ENCODE data around the gene TIAM1.

The TIAM1 gene

GRCh38 chr21:31090376-31090775 lies 253.7 kb downstream of the TIAM1 start:
- H2AFZ ChIP-seq (ENCODE audit: low read depth, low read length, severe bottlenecking) = no peak overlapping the region
- H3K9ac ChIP-seq (ENCODE audit: low read length) = no peak overlapping the region
- no peaks in the 10 kb centered on the region for H3K27me3 ChIP-seq (ENCODE audit: low read length)
- H3K4me3 ChIP-seq (ENCODE audit: insufficient read depth, low read length, poor library complexity, severe bottlenecking) = no peak overlapping the region
- no peaks in the 10 kb centered on the region for H3K9me2 ChIP-seq (replicated peaks; ENCODE audit: insufficient read depth, low read length)
- H3F3A ChIP-seq (ENCODE audit: insufficient read depth) = no peaks in the 10 kb centered on the region
- no peaks in the 10 kb centered on the region for H3K79me2 ChIP-seq (ENCODE audit: insufficient read depth, low read length)
- no peaks in the 10 kb centered on the region for H3K9me3 ChIP-seq (ENCODE audit: insufficient read depth, low read length)
- H3K27ac ChIP-seq (ENCODE audit: low read depth, low read length) = no peak overlapping the region
- H3K36me3 ChIP-seq (ENCODE audit: low read length) = no peaks in the 10 kb centered on the region
- H3K4me2 ChIP-seq (ENCODE audit: low read depth, low read length, poor library complexity, severe bottlenecking) = no peak overlapping the region
- TF ChIP-seq EZH2phosphoT487 (conservative IDR thresholded peaks at IDR 0.05; ENCODE audit: low read length) (no peak), CTCF (IDR thresholded peaks at IDR 0.05; ENCODE audit: insufficient read depth, low read length, poor library complexity, severe bottlenecking) (no peak)
- no peaks in the 10 kb centered on the region for H4K20me1 ChIP-seq (ENCODE audit: low read depth, low read length)

- H2AFZ ChIP-seq (ENCODE audit: low read depth, low read length, severe bottlenecking) = no peak overlapping the region
- TF ChIP-seq CTCF (IDR thresholded peaks at IDR 0.05; ENCODE audit: insufficient read depth, low read length, poor library complexity, severe bottlenecking) (no peak), EZH2phosphoT487 (conservative IDR thresholded peaks at IDR 0.05; ENCODE audit: low read length) (no peak)
- no peak overlapping the region for H3K4me2 ChIP-seq (ENCODE audit: low read depth, low read length, poor library complexity, severe bottlenecking)
- no peaks in the 10 kb centered on the region for H3K9me2 ChIP-seq (replicated peaks; ENCODE audit: insufficient read depth, low read length)
- H3K9me3 ChIP-seq (ENCODE audit: insufficient read depth, low read length) = no peaks in the 10 kb centered on the region
- no peaks in the 10 kb centered on the region for H3K79me2 ChIP-seq (ENCODE audit: insufficient read depth, low read length)
- H4K20me1 ChIP-seq (ENCODE audit: low read depth, low read length) = no peaks in the 10 kb centered on the region
- H3K27ac ChIP-seq (ENCODE audit: low read depth, low read length) = no peak overlapping the region
- H3K36me3 ChIP-seq (ENCODE audit: low read length) = no peaks in the 10 kb centered on the region
- no peaks in the 10 kb centered on the region for H3K27me3 ChIP-seq (ENCODE audit: low read length)
- H3K9ac ChIP-seq (ENCODE audit: low read length) = no peak overlapping the region
- H3K4me3 ChIP-seq (ENCODE audit: insufficient read depth, low read length, poor library complexity, severe bottlenecking) = no peak overlapping the region
- H3F3A ChIP-seq (ENCODE audit: insufficient read depth) = no peaks in the 10 kb centered on the region
These were observed 255.6 kb downstream of the TIAM1 start for GRCh38 chr21:31088474-31088751.

- Histone ChIP-seq H3K27me3 (ENCODE audit: low read length) (no peaks in the 10 kb centered on the region), H3K4me3 (ENCODE audit: insufficient read depth, low read length, poor library complexity, severe bottlenecking) (no peak overlapping the region), H3K4me2 (ENCODE audit: low read depth, low read length, poor library complexity, severe bottlenecking) (no peak overlapping the region), H3K79me2 (ENCODE audit: insufficient read depth, low read length) (no peaks in the 10 kb centered on the region), H3K27ac (ENCODE audit: low read depth, low read length) (no peak overlapping the region), H3F3A (ENCODE audit: insufficient read depth) (no peaks in the 10 kb centered on the region), H3K9me2 (replicated peaks; ENCODE audit: insufficient read depth, low read length) (no peaks in the 10 kb centered on the region), H3K9me3 (ENCODE audit: insufficient read depth, low read length) (no peaks in the 10 kb centered on the region), H3K9ac (ENCODE audit: low read length) (no peak overlapping the region), H2AFZ (ENCODE audit: low read depth, low read length, severe bottlenecking) (no peak overlapping the region), H4K20me1 (ENCODE audit: low read depth, low read length) (no peaks in the 10 kb centered on the region), H3K36me3 (ENCODE audit: low read length) (no peaks in the 10 kb centered on the region)
- TF ChIP-seq EZH2phosphoT487 (conservative IDR thresholded peaks at IDR 0.05; ENCODE audit: low read length) (no peak), CTCF (IDR thresholded peaks at IDR 0.05; ENCODE audit: insufficient read depth, low read length, poor library complexity, severe bottlenecking) (no peak)
These were observed 256.2 kb downstream of the TIAM1 start for GRCh38 chr21:31087639-31088473.

Measured in SU-DHL-6 (cell line).